Ammon's horn (tissue), 1 donor: ENCODE results near the gene ATXN3.
A peak's percentile ranks its signal among the peaks of the same experiment; 100 is the strongest.
"Not testable (repeated sequence)": the region's sequence is repeated elsewhere in the genome, so short reads cannot be mapped to it uniquely, and the experiment has no call there.

Source experiments
- DNase-seq: peaks from one replicate; pipeline ENCODE4 v3.0.0-alpha.2; 2016; ENCODE audit warnings: low spot score

ATXN3 gene

DNA sequence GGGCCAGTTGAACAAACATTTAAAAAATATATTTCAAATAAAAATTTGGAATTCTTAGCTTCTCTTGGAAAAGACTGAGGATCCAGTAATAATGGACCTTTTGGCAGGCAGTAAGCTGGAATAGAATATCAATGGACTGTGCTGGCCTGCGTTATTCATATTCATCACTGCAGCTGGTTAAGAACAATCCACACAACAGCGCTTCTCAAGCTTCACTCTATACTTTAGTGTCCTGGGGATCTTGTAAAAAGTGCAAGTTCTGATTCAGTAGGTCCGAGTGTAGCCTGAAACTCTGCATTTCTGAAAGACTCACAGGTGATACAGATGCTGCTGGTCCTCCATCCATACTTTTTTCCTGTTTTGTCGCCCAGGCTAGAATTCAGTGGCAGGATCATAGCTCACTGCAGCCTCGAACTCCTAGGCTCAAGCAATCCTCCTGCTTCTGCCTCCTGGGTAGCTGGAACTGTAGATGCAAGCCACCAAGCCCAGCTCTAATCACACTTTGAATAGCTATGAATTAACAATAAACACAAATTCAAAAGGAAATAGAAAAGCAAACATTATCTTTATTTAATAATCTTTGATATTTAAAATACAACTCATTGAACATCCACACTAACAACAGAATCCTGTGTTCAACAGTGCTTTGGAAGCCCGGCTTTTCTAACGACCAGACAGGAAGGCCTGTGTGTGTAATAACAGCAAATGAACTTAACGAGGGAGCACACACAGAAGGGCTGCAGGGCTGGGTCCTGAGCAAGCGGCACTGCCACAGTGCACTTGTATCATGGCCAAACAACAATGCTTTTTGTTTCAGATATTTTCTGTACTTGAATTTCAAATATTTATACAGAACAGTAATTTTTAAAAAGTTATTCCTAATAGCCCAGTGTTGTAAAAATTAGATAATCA is 48.1 kb downstream of the ATXN3 start:
- DNase-seq, result peak; percentile 18

GRCh38 chr14:92049781-92050180 is 56.6 kb downstream of the ATXN3 start:
- no peak for DNase-seq

GRCh38 chr14:92049221-92049620 is 57.2 kb downstream of the ATXN3 start:
- not testable (repeated sequence) for DNase-seq

DNA sequence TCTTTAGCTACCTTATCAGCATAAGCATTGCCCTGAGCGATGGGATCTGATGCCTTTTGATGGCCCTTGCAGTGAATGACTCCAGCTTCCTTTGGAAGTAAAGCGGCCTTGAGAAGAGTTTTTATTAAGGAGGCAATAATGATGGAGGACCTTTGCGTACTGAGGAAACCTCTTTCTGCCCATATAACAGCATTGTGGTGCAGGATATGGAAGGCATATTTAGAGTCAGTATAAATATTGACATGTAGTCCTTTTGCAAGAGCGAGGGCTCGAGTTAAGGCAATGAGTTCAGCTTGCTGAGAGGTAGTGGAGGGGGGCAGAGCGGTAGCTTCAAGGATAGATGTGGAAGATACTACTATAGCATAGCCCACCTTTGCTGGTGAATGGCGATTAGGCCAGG is 60.5 kb downstream of the ATXN3 start:
- not testable (repeated sequence) for DNase-seq

DNA sequence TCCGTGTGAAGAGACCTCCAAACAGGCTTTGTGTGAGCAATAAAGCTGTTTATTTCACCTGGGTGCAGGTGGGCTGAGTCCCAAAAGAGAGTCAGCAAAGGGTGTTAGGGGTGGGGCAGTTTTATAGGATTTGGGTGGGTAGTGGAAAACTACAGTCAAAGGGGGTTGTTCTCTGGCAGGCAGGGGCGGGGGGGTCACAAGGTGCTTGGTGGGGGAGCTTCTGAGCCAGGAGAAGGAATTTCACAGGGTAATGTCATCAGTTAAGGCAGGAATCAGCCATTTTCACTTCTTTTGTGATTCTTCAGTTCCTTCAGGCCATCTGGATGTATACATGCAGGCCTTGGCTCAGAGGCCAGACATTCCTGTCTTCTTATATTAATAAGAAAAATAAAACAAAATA is 64.6 kb downstream of the ATXN3 start:
- not testable (repeated sequence) for DNase-seq

DNA sequence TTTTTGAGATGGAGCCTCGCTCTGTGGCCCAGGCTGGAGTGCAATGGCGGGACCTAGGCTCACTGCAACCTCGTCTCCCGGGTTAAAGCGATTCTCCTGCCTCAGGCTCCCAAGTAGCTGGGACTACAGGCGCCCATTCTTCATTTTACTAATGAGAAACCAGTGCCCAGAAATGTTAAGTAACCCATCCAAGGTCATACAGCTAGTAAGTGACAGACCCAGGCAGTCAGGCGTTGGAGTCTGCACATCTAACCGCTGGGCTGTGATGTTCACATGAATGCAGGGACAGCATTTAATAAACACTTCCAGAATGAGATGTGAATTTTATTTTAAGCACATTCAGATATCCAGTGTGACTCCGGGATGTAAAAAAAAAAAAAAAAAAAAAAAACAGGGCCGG is 65.2 kb downstream of the ATXN3 start:
- DNase-seq, result no peak

GRCh38 chr14:92040431-92041051 is 65.8 kb downstream of the ATXN3 start:
- peak; percentile 64 for DNase-seq

DNA sequence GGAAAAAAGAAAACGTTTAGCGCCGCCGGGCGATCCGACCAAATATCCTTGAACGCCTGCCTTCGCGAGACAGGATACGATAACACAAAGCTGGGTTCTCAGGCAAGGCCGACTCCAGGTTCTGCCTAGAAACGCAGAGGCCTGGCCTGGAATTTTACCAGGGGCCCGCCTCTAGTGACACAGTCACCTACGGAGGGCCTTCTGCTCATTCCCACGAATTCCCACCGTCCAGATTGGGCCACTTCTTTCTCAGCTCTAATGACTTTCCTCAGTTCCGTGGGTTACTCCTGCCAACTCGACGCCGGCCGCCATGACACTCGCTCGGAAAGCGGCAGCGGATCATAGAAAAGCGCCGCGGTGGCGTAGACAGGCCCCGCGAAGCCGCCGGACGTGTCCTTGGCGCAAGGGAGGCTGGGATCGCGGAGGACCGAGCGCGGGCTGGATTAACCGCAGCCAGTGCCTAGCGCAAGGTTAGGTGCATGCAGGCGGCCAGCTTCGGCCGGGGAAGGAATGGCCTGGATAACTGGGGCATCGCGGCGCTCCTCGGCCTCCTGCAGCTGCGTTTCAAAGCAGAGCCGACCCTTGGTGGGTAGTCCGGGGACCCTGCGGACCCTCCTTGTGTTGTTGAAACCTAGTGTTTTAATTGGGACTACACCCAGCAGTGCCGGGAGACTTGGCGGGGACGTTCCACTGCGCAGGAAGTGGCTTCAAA is 66.5 kb downstream of the ATXN3 start, which contains the start of gene TRIP11:
Gene TRIP11, minus strand, starts transcription at position 341 of the 712 bp plus-strand sequence. CDS start 374 bp downstream, outside the sequence.
- DNase-seq, result peak; percentile 94

GRCh38 chr14:92039063-92039718 is 67.2 kb downstream of the ATXN3 start:
- DNase-seq, result peak; percentile 56

- no peak for DNase-seq
These were observed 68.4 kb downstream of the ATXN3 start for GRCh38 chr14:92037989-92038388.

GRCh38 chr14:92035890-92036289 is 70.5 kb downstream of the ATXN3 start:
- DNase-seq, result no peak

DNA sequence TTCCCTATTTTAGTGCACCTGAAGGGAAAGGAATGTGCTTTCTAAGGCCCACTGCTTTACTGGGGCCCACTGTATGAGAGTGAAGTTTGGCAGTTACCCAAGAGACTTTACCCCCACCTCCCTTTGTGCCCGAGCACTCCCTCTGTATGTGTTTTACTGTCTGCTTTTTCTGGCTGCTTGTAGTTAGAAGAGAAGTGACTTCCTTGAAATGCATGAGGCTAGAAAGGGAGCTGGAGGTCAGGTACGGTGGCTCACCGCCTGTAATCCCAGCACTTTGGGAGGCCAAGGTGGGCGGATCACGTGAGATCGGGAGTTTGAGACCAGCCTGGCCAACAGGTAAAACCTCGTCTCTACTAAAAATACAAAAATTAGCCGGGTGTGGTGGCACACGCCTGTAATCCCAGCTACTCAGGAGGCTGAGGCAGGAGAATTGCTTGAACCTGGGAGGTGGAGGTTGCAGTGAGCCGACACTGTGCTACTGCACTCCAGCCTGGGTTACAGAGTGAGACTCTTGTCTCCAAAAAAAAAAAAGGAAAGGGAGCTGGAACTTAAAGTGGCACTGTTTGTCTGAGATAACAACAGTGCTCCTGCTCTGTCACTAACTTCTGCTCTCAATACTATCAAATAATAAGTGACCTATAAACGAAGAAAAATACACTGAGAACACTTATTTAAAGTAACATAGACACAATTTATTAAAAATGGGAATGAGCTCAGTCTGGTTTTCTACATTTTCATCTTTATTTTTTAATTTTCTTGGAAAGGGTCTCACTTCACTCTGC is 72.3 kb downstream of the ATXN3 start:
- DNase-seq, result no peak

GRCh38 chr14:92033433-92033832 is 72.9 kb downstream of the ATXN3 start:
- DNase-seq, result no peak

DNA sequence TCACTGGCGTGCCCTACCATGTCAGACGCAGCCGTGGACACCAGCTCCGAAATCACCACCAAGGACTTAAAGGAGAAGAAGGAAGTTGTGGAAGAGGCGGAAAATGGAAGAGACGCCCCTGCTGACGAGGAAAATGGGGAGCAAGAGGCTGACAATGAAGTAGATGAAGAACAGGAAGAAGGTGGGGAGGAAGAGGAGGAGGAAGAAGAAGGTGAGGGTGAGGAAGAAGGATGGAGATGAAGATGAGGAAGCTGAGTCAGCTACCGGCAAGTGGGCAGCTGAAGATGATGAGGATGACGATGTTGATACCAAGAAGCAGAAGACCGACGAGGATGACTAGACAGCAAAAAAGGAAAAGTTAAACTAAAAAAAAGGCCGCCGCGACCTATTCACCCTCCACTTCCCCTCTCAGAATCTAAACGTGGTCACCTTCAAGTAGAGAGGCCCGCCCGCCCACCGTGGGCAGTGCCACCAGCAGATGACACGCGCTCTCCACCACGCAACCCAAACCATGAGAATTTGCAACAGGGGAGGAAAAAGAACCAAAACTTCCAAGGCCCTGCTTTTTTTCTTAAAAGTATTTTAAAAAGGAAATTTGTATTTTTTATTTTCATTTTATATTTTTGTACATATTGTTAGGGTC is 79.7 kb downstream of the ATXN3 start:
- no peak for DNase-seq

- no peak for DNase-seq
These were observed 84.3 kb downstream of the ATXN3 start for GRCh38 chr14:92022036-92022435.

GRCh38 chr14:92021523-92021922 is 84.9 kb downstream of the ATXN3 start:
- no peak for DNase-seq

DNA sequence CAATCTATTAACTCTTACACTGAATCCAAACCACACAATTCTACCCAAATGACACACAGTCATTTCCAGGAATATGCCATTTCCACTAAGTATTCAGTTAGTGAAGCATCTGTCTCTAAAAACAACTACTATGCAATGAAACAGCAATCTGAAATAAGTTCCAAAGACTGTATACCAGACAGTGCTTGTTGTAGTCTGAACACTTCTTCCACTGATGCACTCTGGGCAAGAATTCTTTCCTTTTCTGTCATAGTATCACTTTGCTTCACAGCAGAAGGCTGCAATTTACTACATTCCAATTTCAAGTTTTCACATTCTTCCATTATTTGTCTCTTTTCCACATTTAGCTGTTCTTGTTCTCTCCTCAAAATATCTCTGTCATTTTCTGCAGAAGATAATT is 92.3 kb downstream of the ATXN3 start:
- no peak for DNase-seq

GRCh38 chr14:92012121-92012748 is 94.1 kb downstream of the ATXN3 start:
- no peak for DNase-seq

- no peak for DNase-seq
These were observed 95.7 kb downstream of the ATXN3 start for GRCh38 chr14:92010644-92011043.

DNA sequence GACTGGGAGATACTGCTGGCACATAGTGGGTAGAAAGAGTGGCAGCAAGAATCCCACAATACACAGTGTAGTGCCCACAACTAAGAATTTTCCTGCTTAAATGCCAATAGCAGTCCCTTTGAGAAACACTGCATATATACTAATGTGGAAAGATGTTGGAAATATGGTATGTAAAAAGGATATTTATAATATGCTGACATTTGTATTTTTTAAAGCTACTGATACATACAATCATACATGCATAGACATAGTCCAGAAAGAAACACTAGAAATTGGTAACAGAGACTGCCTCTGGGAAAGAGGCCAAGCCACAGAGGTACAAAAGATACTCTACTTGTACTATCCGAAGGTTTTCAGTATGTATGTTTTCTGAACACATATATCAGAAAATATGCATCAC is 96.8 kb downstream of the ATXN3 start:
- no peak for DNase-seq
